Activated gamma-delta T cell treated with anti-CD3 and anti-CD28 coated beads, Interleukin-2, amount 50 U/mL, for 16 hours (primary cell): ENCODE data around the gene TIAM1.

ENCODE experiments used
- DNase-seq: peaks from one replicate; pipeline ENCODE4 v3.0.0-alpha.2; 2020; ENCODE audit warnings: low read depth

Gene TIAM1

DNA sequence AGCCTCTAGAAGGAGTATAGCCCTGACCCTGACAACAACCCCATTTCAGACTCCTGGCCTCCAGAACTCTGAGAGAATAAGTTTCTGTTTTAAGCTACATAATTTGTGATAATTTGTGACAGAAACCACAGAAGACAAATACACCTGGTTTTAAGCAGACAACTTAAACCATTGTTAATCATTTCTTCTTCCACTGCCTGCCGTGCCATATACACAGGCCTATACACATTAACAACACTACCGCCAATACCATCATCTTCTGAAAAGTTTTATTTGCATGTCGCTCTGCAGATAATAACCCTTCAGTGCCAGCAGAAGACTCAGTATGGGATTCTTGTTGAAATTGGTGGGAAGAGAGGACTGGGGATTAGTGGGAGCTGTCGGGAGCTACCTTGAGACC is 265.8 kb downstream of the TIAM1 start:
- DNase-seq, result no peak

DNA sequence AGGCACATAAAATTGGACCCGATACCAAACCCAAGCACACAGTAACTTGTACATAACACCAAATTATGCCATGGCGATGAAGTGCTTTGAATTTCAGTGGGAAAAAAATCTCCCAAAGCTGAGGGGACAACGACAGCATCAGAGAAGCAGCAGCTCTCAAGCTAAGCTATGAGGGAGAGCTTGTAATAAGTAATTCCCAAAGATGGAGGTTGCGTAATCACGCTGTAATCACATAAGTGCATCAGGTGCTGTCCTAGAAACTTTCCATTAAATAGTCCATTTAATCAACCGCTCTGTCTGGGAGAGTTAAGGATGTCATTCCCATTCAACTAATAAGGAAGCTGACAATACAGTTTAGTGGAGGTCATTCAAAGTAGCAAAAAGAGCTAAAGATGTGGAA is 268.2 kb downstream of the TIAM1 start:
- DNase-seq, result no peak

DNA sequence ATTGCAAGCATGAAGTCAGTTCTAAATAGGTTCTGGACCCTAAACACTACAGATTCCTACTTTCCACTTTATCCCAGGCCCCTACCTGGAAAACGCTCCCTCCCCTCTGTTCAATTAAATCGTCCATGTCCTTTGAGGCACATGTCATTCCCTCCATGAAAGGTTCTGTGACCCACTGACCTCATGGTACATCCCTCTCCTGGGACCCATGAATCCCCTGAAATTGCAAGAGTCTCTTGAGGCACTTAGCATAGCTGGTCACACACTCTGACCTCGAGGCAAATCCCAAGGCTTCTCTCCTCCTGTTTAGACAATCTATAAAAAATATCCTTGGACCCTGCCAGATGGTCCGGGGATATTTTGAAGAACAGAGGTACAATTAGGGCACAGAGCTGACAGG is 271.5 kb downstream of the TIAM1 start:
- DNase-seq, result no peak
